Hematopoietic multipotent progenitor cell treated with erythropoietin and hydrocortisone succinate and interleukin-3 and kit ligand, for 15 days (in vitro differentiated cells): ENCODE results near the gene NPHP4.

ENCODE experiments used
- DNase-seq: peaks from one replicate; pipeline ENCODE4 v3.0.0-alpha.2; 2015; ENCODE audit warnings: low spot score

The NPHP4 gene

DNA sequence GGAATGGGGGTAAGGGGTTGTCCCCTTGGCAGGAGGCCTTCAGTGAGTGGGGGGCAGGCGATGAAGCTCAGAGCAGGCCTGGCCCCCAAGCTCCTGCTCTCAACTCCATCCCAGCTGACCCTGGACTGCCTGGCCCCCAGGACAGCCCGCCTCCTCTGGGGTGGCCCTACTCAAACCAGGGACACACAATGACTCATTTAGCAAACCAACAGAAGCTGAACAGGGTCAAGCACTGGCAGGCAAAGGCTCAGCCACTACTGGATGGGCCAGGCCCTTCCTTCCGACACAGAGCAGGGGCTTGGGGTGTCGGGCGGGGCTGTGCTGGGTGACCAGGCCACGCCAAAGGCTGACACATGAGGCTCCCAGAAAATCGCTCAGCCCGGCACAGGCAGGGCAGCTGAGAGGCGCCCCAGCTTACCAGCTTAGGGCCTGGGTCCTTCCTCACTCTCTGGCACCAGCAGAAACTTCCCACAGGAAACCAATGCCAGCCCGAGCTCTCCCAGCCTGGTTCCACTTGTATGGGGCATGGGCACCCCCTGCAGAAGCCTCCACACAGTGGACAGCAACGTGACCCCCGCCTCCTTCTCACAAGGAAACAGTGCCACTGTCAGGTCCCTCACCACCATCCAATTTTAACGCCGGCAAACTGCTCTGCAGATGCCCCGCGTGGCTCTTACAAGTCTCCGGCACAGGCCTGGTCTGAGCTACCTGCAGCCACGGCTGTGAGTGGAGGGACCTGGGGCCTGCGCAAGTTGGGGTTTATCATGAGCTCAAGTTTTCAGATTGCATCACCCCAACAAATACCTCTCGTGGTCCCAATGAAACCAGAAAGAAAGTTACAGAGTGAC, 114.3 kb downstream of the NPHP4 start:
- DNase-seq = no peak

DNA sequence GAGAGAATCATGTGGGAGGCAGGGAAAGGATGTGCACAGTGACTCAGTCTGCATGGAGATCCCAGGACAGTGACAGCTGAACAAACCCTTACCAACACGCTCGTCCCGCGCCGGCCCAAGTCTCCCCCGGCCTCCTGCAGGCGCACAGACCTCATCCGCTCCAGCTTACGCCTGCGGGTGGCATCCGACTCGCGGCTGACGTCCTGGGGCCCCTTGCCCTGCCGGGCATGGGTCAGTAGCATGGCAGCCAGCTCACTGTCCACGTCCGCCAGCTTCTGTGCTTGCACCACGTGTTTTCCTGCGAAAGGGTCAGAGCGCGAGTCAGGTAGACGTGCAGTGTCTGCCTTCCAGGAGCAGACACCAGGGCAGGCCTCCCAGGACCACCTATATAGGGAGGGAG, 115.2 kb downstream of the NPHP4 start:
- DNase-seq = no peak

DNA sequence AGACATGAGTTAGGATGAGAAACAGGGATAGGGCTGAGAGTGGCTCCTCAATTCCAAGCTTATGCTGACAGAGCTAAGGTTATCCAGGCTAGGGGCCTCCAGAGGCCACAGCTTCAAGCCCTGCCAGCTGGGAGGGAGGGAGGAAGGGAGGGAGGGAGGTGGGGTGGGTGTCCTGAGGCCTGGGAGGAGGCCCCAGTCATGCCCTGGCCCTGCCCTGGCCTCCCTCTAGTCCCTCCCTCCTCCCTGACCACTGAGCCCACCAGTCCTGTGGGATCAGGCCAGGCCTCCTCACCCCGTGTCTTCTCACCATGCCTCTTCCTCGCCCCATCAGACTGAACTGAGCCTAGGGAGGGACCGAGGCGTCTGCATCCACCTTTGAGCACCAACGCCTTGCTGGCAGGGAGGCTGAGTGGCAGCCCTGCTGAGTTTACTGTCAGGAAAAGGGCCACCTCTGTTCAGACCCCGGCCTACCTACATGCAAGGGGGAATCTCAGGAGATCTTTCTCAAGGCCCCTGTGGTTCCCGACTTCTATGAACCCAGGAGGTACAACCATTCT, 116.1 kb downstream of the NPHP4 start:
- DNase-seq = no peak

DNA sequence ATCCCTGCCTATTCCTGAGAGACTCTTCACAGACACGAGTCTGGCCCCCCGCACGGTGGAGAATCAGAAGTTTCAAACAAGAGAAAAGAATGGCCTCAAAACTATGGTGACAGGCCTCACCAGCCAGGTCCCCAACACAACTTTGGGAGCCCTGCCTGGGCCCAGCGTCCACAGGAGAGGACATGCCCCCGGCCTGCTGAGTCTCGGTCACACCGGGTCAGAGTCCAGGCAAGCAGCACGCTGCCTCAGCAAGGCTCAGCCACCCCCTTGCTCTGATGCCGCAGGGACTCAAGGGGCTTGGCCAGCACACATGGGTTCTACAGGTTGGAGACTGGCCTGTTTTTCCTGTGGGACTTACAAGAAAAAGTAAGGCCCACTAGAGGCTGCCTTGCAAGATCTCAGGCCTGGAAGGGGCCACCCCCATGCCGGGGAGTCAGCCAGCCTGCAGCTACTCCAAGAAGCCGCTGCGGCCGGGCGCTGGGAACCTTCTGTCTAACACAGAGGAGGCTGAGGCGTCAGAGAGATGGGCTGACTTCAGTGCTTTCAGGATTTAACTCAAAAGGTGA, 116.8 kb downstream of the NPHP4 start:
- DNase-seq = no peak

DNA sequence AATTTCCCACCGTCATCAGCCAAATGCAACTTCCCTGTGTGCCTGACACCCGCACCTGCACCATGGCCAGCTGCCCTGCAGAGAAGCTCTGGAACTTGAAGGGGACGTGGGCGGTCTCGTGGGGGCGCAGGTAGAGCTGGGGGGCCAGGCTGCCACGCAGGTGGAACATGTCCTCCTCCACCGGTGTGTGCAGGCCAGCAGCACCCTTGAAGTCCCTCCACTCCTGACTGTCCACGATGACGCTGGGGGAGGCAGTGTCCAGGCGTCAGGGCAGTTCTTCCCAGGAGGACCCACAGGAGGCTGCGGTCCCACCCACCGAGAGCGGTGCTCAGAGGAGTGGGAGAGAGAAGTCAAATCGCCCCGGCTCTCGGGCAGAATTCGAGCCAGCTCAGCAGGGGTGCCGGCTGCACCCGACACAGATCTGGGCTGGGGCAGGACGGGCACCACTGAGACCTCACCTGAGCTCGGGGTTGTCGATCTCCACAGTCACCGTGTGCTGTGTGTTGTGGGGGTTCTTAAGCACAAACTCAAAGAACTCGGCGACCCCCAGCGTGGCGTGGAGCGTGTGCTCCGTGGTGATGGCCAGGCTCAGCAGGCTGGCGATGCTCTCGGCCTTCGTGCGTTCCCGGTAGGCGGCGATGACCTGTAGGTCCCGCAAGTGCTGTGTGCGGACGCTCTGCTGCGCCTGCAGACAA, 117.7 kb downstream of the NPHP4 start:
- no peak for DNase-seq

DNA sequence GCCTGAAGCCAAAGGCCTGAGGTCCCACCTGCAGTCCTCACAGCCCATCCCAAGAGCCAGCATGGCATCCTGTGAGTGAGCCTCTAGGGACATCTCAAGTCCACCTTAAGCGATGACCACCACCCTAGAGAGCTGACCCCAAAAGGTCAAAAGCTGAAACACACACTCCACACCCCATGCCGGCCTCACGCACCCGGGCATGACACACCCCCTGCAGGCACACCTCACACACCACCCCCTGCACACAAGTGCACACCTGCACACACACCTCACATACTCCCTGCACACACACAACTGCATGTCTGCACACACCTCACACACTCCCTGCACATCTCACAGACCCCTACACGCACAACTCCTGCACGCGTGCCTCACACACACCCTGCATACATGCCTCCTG, 118.7 kb downstream of the NPHP4 start:
- no peak for DNase-seq

DNA sequence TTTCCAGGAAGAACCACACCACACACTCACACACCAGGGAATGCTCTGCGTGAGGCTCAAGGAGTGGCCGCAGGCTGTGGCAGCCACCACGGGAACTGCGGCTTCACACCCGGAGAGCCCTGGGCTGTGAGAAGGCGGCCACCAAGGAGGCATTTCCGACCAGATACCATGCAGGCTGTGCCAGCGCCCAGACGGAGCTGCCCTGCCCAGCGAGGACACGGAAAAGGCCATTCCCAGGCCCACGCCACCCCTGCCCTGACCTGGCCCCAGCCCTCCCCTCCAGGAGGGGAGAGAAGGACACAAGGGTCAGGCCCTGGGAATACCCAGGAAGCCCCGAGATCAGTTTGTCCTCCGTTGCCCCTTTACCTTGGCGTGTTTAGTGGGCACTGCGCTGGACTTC, 119.3 kb downstream of the NPHP4 start:
- no peak for DNase-seq

DNA sequence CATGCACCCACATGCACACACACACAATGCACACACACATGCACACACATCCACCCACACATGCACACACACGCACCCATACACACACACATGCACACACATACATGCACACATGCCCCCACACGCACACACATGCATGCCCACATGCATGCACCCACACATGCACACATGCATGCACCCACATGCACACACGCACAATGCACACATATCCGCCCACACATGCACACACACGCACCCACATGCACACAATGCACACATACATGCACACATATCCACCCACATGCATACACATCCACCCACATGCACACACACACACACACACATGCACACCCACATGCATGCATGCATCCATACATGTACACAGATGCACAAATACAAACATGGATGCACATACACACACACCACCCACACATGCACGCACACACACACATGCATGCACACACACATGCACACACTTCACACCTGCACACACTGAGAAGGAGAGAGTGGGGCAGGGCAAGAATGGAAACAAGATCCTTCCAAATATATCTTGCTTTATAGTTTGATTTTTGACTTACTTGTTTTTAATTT, 123.2 kb downstream of the NPHP4 start:
- DNase-seq = no peak

DNA sequence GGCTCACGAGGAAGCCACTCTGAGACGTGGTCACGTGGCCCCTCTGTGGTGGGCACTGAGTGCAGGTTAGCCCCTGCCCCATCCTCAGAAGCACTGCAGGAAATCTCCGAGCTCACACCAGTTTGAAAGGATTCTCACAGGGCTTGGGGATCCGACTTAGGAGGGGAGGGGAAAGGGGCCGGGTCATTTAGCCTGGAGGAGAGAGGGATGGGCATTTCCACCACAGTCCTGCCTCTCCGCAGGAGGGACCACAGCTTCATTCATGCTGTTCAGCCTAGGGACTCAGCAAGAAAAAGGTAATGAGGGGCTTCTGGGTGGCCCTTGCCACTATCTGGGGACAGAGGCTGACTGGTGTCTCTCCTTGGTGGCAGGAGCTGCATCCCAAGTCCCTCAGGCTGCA, 126.5 kb downstream of the NPHP4 start:
- no peak for DNase-seq

DNA sequence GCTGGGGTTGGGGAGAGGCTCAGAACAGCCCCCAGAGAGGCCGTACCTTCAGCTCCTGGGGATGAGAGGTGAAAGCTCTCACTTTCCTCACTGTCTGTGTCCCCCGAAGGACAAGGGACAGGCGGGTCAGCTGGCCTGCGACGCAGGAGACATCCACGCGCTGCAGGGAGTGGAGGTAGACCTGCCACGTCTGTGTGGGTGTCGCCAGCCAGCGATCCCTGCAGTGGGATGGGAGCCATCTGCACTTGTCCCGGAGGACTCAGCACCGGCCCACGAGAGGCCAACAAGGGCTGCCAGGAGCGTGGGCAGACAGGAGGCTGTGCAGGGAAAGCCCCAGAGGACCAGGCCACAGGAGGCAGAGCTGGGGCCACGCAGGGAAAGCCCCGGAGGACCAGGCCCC, 127.2 kb downstream of the NPHP4 start:
- no peak for DNase-seq

DNA sequence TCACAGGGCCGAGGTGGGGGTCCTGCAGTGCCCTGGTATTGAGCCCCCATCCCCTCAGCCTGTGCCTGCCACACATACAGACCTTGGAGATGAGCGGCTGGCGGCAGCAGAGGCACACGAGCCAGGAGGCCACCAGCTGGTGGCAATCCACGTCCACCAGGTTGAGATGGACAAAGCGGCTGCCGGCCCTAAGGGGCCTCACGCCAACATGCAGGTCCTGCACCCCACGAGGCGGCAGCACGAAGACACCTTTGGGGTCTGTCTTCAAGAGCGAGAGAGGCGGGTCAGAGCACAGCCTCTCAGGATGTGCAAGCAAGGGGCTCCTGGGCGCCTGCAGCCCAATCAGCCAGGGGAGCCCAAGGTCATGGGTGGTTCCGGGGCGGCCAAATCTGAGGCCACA, 128.0 kb downstream of the NPHP4 start:
- DNase-seq = no peak

DNA sequence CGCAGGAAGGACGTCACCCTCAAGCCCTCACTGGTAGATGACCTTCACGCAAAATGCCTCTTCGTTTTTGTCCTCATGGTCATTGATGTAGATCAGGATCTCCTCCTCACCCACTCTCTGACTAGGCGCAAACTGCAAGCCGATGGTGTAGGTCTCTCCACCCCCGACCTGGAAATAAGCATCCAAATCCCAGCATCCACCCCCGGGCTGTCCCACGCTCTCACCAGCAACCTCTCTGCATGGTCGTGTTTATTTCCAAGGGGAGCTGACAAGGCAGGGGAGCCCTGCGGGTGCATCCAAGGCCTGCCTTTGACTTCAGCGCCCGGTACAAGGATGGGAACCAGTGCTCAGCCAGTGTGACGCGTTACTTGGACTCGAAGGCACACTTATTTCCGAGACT, 129.0 kb downstream of the NPHP4 start:
- no peak for DNase-seq

DNA sequence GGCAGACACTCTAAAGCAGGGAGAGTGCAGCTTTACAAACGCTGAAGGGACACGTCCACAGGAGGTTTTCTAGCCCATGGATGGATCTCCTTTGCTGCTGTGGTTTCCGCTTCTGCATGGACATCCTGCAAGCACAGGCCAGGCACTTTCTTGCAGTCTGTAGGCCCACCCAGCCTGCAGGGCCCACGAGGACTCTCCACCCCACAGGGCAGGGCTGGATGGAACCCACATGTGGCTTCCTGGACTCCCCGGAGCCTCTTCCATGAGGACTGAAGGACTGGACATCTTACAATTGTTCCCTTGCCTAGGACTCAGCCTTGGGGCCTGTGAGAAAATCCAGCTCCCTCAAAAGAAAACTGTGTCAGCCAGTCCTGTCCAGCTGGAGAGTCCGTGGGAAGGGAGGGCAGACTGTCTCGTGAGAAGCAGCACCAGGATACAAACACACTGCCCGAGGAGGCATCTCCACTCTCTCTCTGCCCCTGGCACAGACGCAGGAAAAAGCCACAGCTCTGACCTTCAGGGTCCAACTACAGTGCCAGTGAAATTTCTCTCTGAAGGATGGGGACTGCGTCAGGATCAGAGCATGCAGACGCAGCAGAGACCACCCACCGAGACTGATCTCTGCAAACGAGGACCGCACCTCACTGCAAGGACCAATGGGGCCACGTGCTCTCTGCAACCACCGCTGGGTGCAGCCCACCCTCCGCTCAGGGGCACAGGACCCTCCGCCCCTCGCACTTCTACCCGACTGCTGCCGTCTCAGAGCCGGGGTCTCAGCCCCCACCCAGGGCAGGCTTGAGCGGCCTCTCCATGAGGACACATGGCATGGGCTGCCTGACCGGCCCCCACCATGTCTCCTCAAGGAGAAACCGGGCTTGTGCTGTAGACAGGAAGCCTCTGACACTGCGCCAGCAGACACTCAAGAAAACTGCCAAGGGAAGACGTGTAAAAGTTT, 130.1 kb downstream of the NPHP4 start:
- no peak for DNase-seq

DNA sequence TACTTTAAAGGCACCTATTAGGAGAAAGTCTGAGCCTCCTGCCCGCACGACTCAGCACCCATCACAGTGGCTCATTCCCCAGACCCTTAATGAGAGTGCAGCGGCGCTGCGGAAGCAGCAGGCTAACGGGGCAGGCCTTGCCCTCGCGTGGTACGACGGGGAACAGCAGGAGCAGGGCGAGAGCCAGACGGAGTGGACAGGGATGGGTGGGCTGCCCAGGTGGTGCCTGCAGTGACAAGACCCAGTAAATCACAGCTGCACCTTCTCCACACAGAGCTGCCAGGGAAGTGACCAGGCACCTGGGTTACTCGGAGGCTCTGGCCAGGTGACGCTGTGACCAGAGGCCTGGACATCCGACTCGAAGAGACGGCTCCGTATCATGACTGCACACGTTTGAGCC, 131.9 kb downstream of the NPHP4 start:
- no peak for DNase-seq

DNA sequence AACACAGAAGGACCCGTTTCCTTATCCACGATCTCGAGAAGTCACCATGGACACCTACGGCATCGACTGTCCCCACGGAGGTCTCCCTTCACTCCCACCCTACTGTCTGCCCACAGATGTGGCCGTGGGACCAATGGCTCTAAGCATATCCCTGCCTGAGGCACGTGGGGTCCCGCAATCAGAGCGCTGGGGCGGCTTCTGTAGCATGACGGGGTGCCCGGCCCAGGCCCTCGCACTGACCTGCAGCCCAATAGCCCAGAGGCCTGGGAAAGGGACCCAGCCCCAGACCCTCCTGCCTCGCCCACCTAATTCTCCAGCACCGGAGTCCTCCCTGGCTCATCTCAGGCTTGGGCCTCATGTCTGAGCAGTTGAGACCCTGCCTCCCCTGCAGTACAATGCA, 132.5 kb downstream of the NPHP4 start:
- no peak for DNase-seq

DNA sequence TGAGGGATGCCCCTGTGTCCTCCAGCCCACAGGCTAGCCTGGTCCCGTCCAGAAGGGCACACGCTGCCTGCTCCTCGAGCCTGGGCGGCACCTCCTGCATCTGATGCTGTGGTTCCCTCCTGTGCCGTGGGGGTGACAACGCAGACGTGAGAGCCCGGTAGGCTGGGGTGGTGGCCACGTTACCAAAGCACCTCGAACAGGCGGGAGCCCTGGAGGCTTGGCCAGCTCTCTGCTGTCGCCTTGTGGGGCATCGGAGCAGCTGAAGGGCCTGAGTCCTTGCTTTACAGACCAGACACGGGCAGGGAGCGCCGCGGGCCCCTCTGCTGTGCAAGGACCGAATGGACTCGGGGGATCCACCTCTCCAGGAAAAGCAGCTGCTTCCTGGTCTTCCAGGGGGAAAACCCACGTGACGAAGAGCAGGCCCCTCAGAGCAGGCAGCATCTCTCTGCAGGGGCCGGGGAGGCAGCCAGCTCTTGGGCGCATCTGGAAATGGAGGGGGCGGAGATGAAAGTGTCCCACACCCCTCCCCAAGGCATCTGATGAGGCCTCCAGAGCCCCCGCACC, 133.3 kb downstream of the NPHP4 start:
- no peak for DNase-seq

DNA sequence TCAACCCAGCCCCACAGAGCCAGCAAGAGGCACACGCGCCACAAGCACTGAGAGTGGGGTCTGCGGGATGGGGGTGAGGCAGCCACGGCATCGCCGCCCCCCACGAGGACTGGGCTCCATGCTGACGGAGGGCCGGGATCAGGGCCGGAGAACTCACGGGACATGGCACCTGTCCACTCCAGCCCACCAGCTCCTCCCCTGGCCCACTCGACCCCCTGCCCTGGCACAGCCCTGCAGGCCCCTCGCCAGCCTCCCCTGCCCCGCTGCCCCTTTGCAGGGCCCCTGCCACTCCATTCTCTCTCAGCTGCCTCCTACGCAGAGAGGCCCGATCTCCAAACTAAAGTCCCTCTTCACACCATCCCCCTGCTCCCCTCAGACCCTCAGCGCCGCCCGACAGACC, 134.0 kb downstream of the NPHP4 start:
- no peak for DNase-seq

DNA sequence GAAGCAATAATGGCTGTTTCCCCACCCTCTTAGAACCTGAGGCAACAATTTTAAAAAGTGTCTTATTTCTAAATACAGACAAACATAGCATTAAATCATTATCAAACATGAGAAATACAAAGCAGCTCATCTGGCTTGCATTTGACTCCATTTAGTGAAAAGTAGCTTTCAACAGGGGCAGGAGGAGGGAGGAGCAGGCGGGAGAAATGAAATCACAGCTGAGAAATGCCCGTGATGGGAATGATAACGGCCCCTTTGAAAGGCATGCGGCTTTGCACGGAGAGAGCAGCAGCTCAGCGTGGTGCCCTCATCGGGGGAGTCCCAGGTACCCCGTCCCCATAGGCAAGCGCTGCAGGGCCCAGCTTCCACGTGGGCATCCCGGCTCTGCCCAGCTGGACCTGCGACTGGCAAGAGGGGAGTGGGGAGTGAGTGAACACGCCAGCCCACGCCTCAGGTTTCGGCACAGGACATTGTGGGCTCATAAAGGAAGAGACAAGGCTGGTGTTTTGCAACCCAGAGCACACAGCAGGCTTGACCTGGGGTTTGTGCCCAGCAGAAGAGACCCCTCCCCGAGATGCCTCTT, 134.6 kb downstream of the NPHP4 start:
- no peak for DNase-seq

DNA sequence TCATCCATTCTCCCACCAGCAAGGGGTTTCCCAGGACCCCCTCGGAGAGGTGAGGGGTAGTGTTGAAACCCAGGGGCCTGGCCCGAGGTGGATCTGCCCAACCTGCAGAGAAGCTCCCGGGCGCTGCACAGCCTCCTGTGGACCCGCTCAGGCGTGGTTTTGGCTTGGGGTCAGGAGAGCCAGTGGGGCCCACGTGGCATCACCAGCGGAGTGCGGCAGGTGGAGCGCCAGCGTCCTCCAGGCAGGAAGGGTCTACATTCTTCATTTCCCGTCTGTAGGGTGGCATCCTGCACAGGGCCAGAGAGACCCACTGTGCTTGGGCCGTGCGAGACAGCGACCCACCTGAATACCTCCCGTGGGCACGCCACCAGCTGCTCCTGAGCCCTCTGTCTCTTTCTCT, 135.2 kb downstream of the NPHP4 start:
- no peak for DNase-seq

DNA sequence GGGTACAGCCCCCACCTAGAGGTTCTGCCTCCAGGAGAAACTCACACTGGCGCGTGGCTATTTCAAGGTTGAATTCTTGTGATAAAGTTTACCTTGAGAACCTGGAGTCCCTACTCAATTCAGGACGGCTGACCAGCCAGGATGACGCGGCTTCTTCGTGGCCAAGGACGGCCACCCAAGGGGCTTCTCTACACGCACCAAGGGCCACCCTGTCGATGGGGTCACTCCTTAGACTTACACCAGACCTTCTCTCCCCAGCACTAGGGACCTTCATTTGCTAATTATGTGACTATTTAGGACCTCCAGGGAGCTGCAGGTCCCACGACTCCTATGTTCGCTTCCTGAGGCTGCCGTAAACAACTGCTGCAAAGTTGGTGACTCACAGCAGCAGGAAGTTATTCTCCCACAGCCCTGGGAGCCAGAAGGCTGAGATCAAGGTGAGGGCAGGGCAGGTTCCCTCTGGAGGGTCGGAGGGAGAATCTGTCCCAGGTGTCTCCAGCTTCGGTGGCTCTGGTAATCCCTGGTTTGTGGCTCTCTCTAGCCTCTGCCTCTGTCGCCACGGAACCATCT, 135.9 kb downstream of the NPHP4 start:
- no peak for DNase-seq
